Subcutaneous abdominal adipose tissue (tissue), 5 donors: ENCODE measurements around the gene GPX7.
A peak's percentile ranks its signal among the peaks of the same experiment; 100 is the strongest.

Source experiments
- H3K27ac ChIP-seq: one replicate; pipeline ENCODE4 v1.7.0; 2013; ENCODE audit warnings: low read depth, mild to moderate bottlenecking, inconsistent platforms, low read length, moderate library complexity
- H3K27me3 ChIP-seq, 5 donors: one replicate each; pipeline ENCODE4 v1.7.0; 2013; ENCODE audit warnings: low read length in 5 of 5, inconsistent platforms in 1 of 5; ENCODE audit not compliant: control insufficient read depth in 5 of 5, insufficient read depth in 4 of 5
- H3K36me3 ChIP-seq, 5 donors: one replicate each; pipeline ENCODE4 v1.7.0; 2013; ENCODE audit warnings: low read length in 5 of 5; ENCODE audit not compliant: control insufficient read depth in 5 of 5, insufficient read depth in 5 of 5
- H3K4me1 ChIP-seq, 5 donors: one replicate each; pipeline ENCODE4 v1.7.0; 2013; ENCODE audit warnings: low read length in 5 of 5, mild to moderate bottlenecking in 3 of 5, moderate library complexity in 1 of 5; ENCODE audit not compliant: control insufficient read depth in 5 of 5, insufficient read depth in 5 of 5
- H3K4me3 ChIP-seq, 5 donors: one replicate each; pipeline ENCODE4 v1.7.0; 2013; ENCODE audit warnings: low read length in 5 of 5, low read depth in 1 of 5
- H3K9ac ChIP-seq, 5 donors: one replicate each; pipeline ENCODE4 v1.7.0; 2013; ENCODE audit warnings: low read length in 5 of 5, mild to moderate bottlenecking in 4 of 5, moderate library complexity in 3 of 5
- H3K9me3 ChIP-seq, 5 donors: one replicate each; pipeline ENCODE4 v1.7.0; 2013; ENCODE audit warnings: low read length in 5 of 5; ENCODE audit not compliant: control insufficient read depth in 5 of 5
- donor health status: healthy.
- donor health status: healthy.
- donor health status: healthy.
- donor health status: healthy.
- donor health status: healthy.

Gene GPX7

DNA sequence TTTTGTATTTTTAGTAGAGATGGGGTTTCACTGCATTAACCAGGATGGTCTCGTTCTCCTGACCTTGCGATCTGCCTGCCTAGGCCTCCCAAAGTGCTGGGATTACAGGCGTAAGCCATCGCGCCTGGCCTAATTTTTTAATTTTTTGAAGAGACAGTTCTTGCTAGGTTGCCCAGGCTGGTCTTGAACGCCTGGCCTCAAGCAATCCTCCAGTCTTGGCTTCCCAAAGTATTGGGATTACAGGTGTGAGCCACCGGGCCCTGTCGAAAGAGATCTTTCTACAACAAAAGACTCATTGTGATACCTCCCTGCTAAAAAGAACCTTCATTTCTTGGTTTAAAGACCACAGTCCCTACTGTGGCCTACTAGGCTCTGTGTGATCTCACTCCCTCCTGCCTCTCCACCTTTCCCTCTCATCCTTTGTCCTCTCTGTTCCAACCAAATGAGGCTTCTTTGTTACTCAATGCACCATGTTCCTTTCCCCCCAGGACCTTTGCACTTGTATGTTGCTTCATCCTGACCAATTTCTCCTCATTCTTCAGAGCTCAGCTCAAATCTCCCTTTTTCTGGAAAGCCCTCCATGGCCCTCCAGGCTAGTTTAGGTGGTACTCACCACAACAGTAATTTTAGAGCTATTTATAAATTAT, 1.5 kb upstream of the GPX7 start:
- Histone ChIP-seq H3K27me3 (no peaks in the 10 kb centered on the region), H3K4me3 (no peak overlapping the region), H3K27ac (no peak overlapping the region), H3K9me3 (no peaks in the 10 kb centered on the region), H3K4me1 (peaks cover 0 to 19% (median 17%) of the 10 kb centered on the region in 5 donors), H3K9ac (no peak overlapping the region), H3K36me3 (no peaks in the 10 kb centered on the region)

DNA sequence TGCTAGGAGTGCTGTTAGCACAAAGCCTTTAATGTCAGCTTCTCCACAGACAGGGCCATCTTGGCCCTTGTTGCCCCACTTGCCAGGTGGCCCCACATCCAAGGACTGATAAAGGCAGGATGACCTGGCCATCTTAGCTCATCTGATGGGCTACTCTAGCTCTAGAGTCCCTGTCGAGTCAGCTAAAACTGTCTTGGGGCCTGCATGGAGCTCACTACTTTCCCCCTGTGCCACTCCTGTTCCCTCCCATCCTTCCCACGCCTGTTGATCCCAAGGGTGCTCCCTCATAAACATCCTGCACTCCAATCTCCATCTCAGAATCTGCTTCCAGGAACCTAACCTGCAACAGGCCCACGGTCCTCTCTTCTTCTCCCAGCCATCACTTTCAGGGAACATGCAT, 652 bp upstream of the GPX7 start:
- Histone ChIP-seq H3K27ac (no peak overlapping the region), H3K36me3 (peaks cover 0 to 5% (median 2%) of the 10 kb centered on the region in 5 donors), H3K27me3 (no peaks in the 10 kb centered on the region), H3K4me1 (peaks cover 0 to 19% (median 17%) of the 10 kb centered on the region in 5 donors), H3K9ac (peak overlapping the region in 3 of 5 donors; percentile 67 to 72 (median 68)), H3K4me3 (peak overlapping the region; percentile 61 to 79 (median 75)), H3K9me3 (no peaks in the 10 kb centered on the region)

- Histone ChIP-seq H3K27ac (no peak overlapping the region), H3K4me3 (peak overlapping the region; percentile 61 to 79 (median 75)), H3K27me3 (no peaks in the 10 kb centered on the region), H3K9ac (peak overlapping the region; percentile 40 to 83 (median 56)), H3K36me3 (peaks cover 0 to 20% (median 15%) of the 10 kb centered on the region in 5 donors), H3K4me1 (peaks cover 0 to 19% (median 17%) of the 10 kb centered on the region in 5 donors), H3K9me3 (no peaks in the 10 kb centered on the region)
These were observed 857 bp downstream of the GPX7 start for GRCh38 chr1:52602856-52603600.

DNA sequence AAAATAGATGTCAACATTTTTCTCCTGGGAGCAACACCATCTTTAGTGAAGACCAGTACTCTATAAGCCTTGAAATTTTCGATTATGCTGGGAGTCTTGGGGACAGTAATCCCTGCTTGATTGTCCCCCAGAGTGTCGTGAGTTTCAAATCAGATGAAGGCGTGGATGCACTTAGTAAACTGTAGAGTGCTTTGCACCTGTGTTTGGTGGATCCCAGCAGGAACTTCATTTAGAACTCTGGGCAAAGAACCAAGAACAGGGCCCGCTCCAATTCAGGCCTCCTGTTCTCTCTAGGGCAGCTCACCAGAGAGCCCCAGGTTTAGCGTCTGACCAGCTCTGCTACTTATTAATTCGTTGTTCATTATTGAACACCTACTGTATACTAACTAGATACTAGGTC, 1.5 kb downstream of the GPX7 start:
- no peaks in the 10 kb centered on the region for H3K9me3 ChIP-seq
- H3K27me3 ChIP-seq, result no peaks in the 10 kb centered on the region
- no peak overlapping the region for H3K27ac ChIP-seq
- peaks cover 0 to 19% (median 17%) of the 10 kb centered on the region in 5 donors for H3K4me1 ChIP-seq
- H3K4me3 ChIP-seq, result peak overlapping the region in 1 of 5 donors; percentile 75
- peak overlapping the region in 1 of 5 donors; percentile 83 for H3K9ac ChIP-seq
- peaks cover 0 to 26% (median 21%) of the 10 kb centered on the region in 5 donors for H3K36me3 ChIP-seq

DNA sequence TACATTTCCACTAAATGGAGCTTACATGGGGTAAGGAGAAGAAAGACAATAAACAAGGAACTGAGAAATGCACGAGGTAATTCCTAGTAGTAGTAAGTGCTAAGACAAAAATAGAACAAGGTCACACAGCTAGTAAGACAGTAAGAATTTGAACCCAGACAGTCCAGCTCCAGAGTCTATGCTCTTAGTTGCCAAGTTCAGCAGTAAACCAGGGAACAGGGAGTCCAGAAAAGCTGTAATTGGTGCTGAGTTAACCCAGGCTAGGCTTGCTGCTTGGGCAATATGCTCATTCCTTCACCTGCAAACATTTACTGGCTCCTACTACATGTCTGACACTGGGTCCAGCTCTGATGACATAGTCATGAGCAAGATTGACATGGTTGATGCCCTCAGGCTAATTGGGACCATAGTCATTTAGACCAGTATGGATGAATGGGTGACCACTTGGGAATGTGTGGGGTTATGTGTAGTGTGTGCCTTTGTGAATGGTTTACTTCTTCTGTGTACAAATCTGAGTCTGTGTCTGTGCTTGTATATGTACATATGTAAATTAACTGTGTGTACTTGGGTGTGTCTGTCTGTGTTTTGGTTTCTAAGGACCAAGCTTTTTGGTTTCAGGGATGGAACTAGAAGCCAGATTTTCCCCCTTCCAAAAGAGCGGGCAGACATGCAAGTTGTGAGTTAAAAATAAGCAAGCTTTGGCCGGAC, 2.0 kb downstream of the GPX7 start:
- Histone ChIP-seq H3K27ac (no peak overlapping the region), H3K36me3 (peaks cover 0 to 29% (median 21%) of the 10 kb centered on the region in 5 donors)

GRCh38 chr1:52613636-52614373, 11.6 kb downstream of the GPX7 start:
- Histone ChIP-seq H3K9me3 (no peaks in the 10 kb centered on the region), H3K9ac (no peak overlapping the region), H3K4me3 (no peak overlapping the region), H3K4me1 (no peaks in the 10 kb centered on the region), H3K36me3 (peaks cover 0 to 4% (median 0%) of the 10 kb centered on the region in 5 donors), H3K27ac (no peak overlapping the region), H3K27me3 (no peaks in the 10 kb centered on the region)

More for the DNA sequence above, 2.0 kb downstream of the GPX7 start:
- Histone ChIP-seq H3K9ac (no peak overlapping the region), H3K27me3 (no peaks in the 10 kb centered on the region), H3K9me3 (no peaks in the 10 kb centered on the region), H3K4me3 (no peak overlapping the region), H3K4me1 (peaks cover 0 to 19% (median 17%) of the 10 kb centered on the region in 5 donors)

GRCh38 chr1:52614671-52615070, 12.5 kb downstream of the GPX7 start:
- Histone ChIP-seq H3K4me1 (no peaks in the 10 kb centered on the region), H3K27me3 (no peaks in the 10 kb centered on the region), H3K27ac (no peak overlapping the region), H3K36me3 (peaks cover 0 to 4% (median 0%) of the 10 kb centered on the region in 5 donors), H3K9ac (no peak overlapping the region), H3K4me3 (no peak overlapping the region), H3K9me3 (no peaks in the 10 kb centered on the region)

- Histone ChIP-seq H3K4me1 (no peaks in the 10 kb centered on the region), H3K9me3 (no peaks in the 10 kb centered on the region), H3K36me3 (peaks cover 0 to under 1% (median 0%) of the 10 kb centered on the region in 5 donors), H3K9ac (no peak overlapping the region), H3K27me3 (no peaks in the 10 kb centered on the region), H3K27ac (no peak overlapping the region), H3K4me3 (no peak overlapping the region)
These were observed 13.4 kb downstream of the GPX7 start for GRCh38 chr1:52615489-52616042.

- H3K9ac ChIP-seq, result no peak overlapping the region
These were observed 19.8 kb downstream of the GPX7 start for GRCh38 chr1:52621950-52622349.

More at GRCh38 chr1:52621950-52622349, 19.8 kb downstream of the GPX7 start:
- no peaks in the 10 kb centered on the region for H3K36me3 ChIP-seq
- H3K9me3 ChIP-seq, result peaks cover 0 to 10% (median 6%) of the 10 kb centered on the region in 5 donors
- H3K4me3 ChIP-seq, result no peak overlapping the region
- H3K4me1 ChIP-seq, result no peaks in the 10 kb centered on the region
- H3K27me3 ChIP-seq, result no peaks in the 10 kb centered on the region
- H3K27ac ChIP-seq, result no peak overlapping the region
